ENCODE measurements around the gene SMO. TPM values are rescaled to one million over a fixed set of nuclear protein-coding genes. Genes with fewer than 3 reads are reported as not detected.

Gene SMO
- total and polyA plus RNA-seq, 2 donors (not counting 3 experiments of a cell fraction or from before 2014, with no cell fraction given), result 13.2 to 16.5 TPM

- Histone ChIP-seq H3K4me1 (ENCODE audit: control insufficient read depth, extremely low read depth, insufficient read depth, low read length) (peaks cover 9% of the 10 kb centered on the region), H4K20me1 (replicated peaks; ENCODE audit: control insufficient read depth, extremely low read depth, insufficient read depth, low read length) (no peaks in the 10 kb centered on the region), H3K4me3 (replicated peaks in 1 of 3; ENCODE audit: insufficient read depth in 1 of 3, low read depth in 1 of 3, low read length in 3 of 3) (peak within 1 kb of the TSS in 2 of 3 experiments; percentile 27 to 29), H3K79me2 (ENCODE audit: control insufficient read depth, insufficient read depth, low read length) (no peaks in the 10 kb centered on the region), H3K27me3 (ENCODE audit: control insufficient read depth in 2 of 2, insufficient read depth in 2 of 2, low read length in 2 of 2) (peaks cover 39 to 43% of the 10 kb centered on the region in 2 experiments), H3K27ac (ENCODE audit: insufficient read depth, low read depth, low read length) (no peak within 1 kb of the TSS), H2AFZ (ENCODE audit: low read depth, low read length) (peak within 1 kb of the TSS; percentile 41), H3K9me1 (replicated peaks; ENCODE audit: control insufficient read depth, extremely low read depth, insufficient read depth, low read length) (no peaks in the 10 kb centered on the region), H3K4me2 (ENCODE audit: insufficient read depth, low read length) (peak within 1 kb of the TSS; percentile 57), H3K36me3 (ENCODE audit: control insufficient read depth in 2 of 2, extremely low read depth in 1 of 2, insufficient read depth in 2 of 2, low read length in 2 of 2) (no peaks in the 10 kb centered on the region), H3K9ac (replicated peaks; ENCODE audit: extremely low read depth, insufficient read depth, low read length) (no peak within 1 kb of the TSS), H3K9me3 (replicated peaks; ENCODE audit: control insufficient read depth, insufficient read depth, low read length) (no peaks in the 10 kb centered on the region)
- peak; percentile 26 for DNase-seq (ENCODE audit: low read depth, low spot score)
- peak; percentile 66 for FAIRE-seq
- TF ChIP-seq GATA2 (IDR thresholded peaks at IDR 0.05; ENCODE audit: insufficient read depth, insufficient read length, low read depth, low read length), result no peak
- TF ChIP-seq MAX (IDR thresholded peaks at IDR 0.05; ENCODE audit: insufficient read depth, insufficient read length), result no peak
- TF ChIP-seq POLR2AphosphoS5 (IDR thresholded peaks at IDR 0.05; ENCODE audit: insufficient read depth, low read depth, low read length), result no peak
- TF ChIP-seq JUN (IDR thresholded peaks at IDR 0.05; ENCODE audit: borderline replicate concordance, insufficient read depth, insufficient read length, low read depth), result no peak
- TF ChIP-seq FOS (IDR thresholded peaks at IDR 0.05; ENCODE audit: borderline replicate concordance, insufficient read depth, low read length), result no peak
- no peak for TF ChIP-seq EZH2 (IDR thresholded peaks at IDR 0.05; ENCODE audit: borderline replicate concordance, low read depth, low read length, severe bottlenecking)
- TF ChIP-seq, protein P1, sequence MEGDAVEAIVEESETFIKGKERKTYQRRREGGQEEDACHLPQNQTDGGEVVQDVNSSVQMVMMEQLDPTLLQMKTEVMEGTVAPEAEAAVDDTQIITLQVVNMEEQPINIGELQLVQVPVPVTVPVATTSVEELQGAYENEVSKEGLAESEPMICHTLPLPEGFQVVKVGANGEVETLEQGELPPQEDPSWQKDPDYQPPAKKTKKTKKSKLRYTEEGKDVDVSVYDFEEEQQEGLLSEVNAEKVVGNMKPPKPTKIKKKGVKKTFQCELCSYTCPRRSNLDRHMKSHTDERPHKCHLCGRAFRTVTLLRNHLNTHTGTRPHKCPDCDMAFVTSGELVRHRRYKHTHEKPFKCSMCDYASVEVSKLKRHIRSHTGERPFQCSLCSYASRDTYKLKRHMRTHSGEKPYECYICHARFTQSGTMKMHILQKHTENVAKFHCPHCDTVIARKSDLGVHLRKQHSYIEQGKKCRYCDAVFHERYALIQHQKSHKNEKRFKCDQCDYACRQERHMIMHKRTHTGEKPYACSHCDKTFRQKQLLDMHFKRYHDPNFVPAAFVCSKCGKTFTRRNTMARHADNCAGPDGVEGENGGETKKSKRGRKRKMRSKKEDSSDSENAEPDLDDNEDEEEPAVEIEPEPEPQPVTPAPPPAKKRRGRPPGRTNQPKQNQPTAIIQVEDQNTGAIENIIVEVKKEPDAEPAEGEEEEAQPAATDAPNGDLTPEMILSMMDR (IDR thresholded peaks at IDR 0.05; ENCODE audit: extremely low read depth in 1 of 2, insufficient read depth in 1 of 2, low read depth in 1 of 2, low read length in 2 of 2), result no peak
- TF ChIP-seq POLR2A (IDR thresholded peaks at IDR 0.05; ENCODE audit: low read depth, low read length), result no peak
- no peak for TF ChIP-seq MYC (IDR thresholded peaks at IDR 0.05; ENCODE audit: low read depth, low read length)
- dilution Hi-C loops (cut with MboI; ENCODE audit: extremely low pct_ligation_motif_present, low sequenced_read_pairs), result no loop called here
- ChIA-PET POLR2A (no interaction called here), CTCF (interaction anchor here (1.1 to 5.4 kb wide), 2 partner anchors 12 to 20 kb away, joined by 4 to 50 read pairs; no protein-coding TSS in a partner anchor)
- BruUV-seq (replicated peaks), result no TSS peak
- intact Hi-C loops (cut with micrococcal nuclease), result no loop called here
Observed at GRCh38 chr7:129144095-129144833, 44.2 kb upstream of the SMO start, which contains the start of gene TSPAN33. TSPAN33 (plus strand) TSS chr7:129144707; CDS start chr7:129144981, 274 bp downstream.

Data from endothelial cell of umbilical vein (primary cell).